IMR-90 (cell line): ENCODE results near the gene APOBEC3H. TPM values are rescaled to one million over a fixed set of nuclear protein-coding genes. Genes with fewer than 3 reads are reported as not detected.

ENCODE experiments used
- ATAC-seq: fragments of 200-7000 bp; cut with Tn5 transposase; 2 replicates; pipeline ENCODE4 v1.9.1; 2020; ENCODE audit warnings: low read depth, mild to moderate bottlenecking, moderate library complexity
- BruUV-seq: library from RNA; stranded (reverse); fragments of 400-500 nt; replicated peaks from 2 replicates; lab custom pipeline; 2021; lab: Mats Ljungman, UMichigan
- CTCF ChIA-PET: fragments of 300-600 bp; formaldehyde crosslinking; extraction: SDS; loops from one replicate; lab custom pipeline; 2021; ENCODE audit warnings: antibody characterized with exemption; lab: Yijun Ruan, JAX
- POLR2A ChIA-PET: fragments of 300-600 bp; sonication (Branson Sonifier 250); formaldehyde crosslinking; loops from one replicate; lab custom pipeline; 2022; ENCODE audit warnings: antibody characterized with exemption; ENCODE audit not compliant: unreplicated experiment; lab: Charles Lee
- DNase-seq: peaks from one replicate; pipeline ENCODE4 v3.0.0; 2013
- H2AFZ ChIP-seq: replicated peaks from 2 replicates; pipeline ENCODE3; 2013; ENCODE audit warnings: low read length, mild to moderate bottlenecking; ENCODE audit not compliant: poor library complexity
- H2AK5ac ChIP-seq: 2 replicates; pipeline ENCODE4 v1.6.1; 2013; ENCODE audit warnings: low read depth, low read length, inconsistent platforms
- H2AK9ac ChIP-seq: replicated peaks from 2 replicates; pipeline ENCODE3; 2013; ENCODE audit warnings: mild to moderate bottlenecking, low read depth, low read length, moderate library complexity; ENCODE audit not compliant: poor library complexity
- H2BK120ac ChIP-seq: 2 replicates; pipeline ENCODE4 v1.6.1; 2013; ENCODE audit warnings: low read depth, low read length, inconsistent platforms
- H2BK15ac ChIP-seq: 3 replicates; pipeline ENCODE4 v1.6.1; 2013; ENCODE audit warnings: low read depth, low read length, inconsistent platforms
- H2BK20ac ChIP-seq: 2 replicates; pipeline ENCODE4 v1.6.1; 2013; ENCODE audit warnings: low read depth, mild to moderate bottlenecking, inconsistent platforms, low read length, moderate library complexity
- H2BK5ac ChIP-seq: 2 replicates; pipeline ENCODE4 v1.6.1; 2013; ENCODE audit warnings: mild to moderate bottlenecking, low read depth, low read length, inconsistent platforms; ENCODE audit not compliant: poor library complexity, severe bottlenecking
- H3K14ac ChIP-seq: replicated peaks from 2 replicates; pipeline ENCODE4 v1.6.1; 2013; ENCODE audit warnings: low read depth, low read length, inconsistent platforms
- H3K18ac ChIP-seq: 2 replicates; pipeline ENCODE4 v1.6.1; 2013; ENCODE audit warnings: low read depth, low read length, control low read depth
- H3K23ac ChIP-seq: 2 replicates; pipeline ENCODE4 v1.6.1; 2013; ENCODE audit warnings: low read depth, low read length, inconsistent platforms
- H3K27ac ChIP-seq: 2 replicates; pipeline ENCODE4 v1.5.1; 2013; ENCODE audit warnings: mild to moderate bottlenecking, control low read depth, low read length; ENCODE audit not compliant: insufficient read depth
- H3K27me3 ChIP-seq: 2 replicates; pipeline ENCODE4 v1.6.1; 2013; ENCODE audit warnings: low read length; ENCODE audit not compliant: control insufficient read depth, insufficient read depth
- H3K36me3 ChIP-seq: 2 replicates; pipeline ENCODE4 v1.6.1; 2013; ENCODE audit warnings: low read length, mixed read lengths; ENCODE audit not compliant: control insufficient read depth, insufficient read depth
- H3K4ac ChIP-seq: 2 replicates; pipeline ENCODE4 v1.6.1; 2013; ENCODE audit warnings: low read depth, low read length, inconsistent platforms
- H3K4me1 ChIP-seq: 2 replicates; pipeline ENCODE4 v1.6.1; 2013; ENCODE audit warnings: low read length, mixed read lengths; ENCODE audit not compliant: control insufficient read depth, insufficient read depth
- H3K4me2 ChIP-seq: 2 replicates; pipeline ENCODE4 v1.6.1; 2013; ENCODE audit warnings: low read depth, mild to moderate bottlenecking, control low read depth, low read length, moderate library complexity
- H3K4me3 ChIP-seq: 2 replicates; pipeline ENCODE4 v1.5.1; 2013; ENCODE audit warnings: low read depth, mild to moderate bottlenecking, control low read depth, low read length, moderate library complexity; ENCODE audit not compliant: insufficient read depth
- H3K56ac ChIP-seq: 2 replicates; pipeline ENCODE4 v1.6.1; 2013; ENCODE audit warnings: low read length, inconsistent platforms; ENCODE audit not compliant: insufficient read depth; ENCODE audit errors: extremely low read depth
- H3K79me1 ChIP-seq, 2 experiments: 2 replicates each; pipeline ENCODE4 v1.6.1; 2013; ENCODE audit warnings: low read length in 2 of 2, inconsistent platforms in 1 of 2, low read depth in 1 of 2
- H3K9ac ChIP-seq: 2 replicates; pipeline ENCODE4 v1.6.1; 2013; ENCODE audit warnings: low read depth, low read length, control low read depth
- H3K9me1 ChIP-seq: 2 replicates; pipeline ENCODE4 v1.6.1; 2013; ENCODE audit warnings: low read length, inconsistent platforms; ENCODE audit not compliant: insufficient read depth
- H3K9me3 ChIP-seq: 2 replicates; pipeline ENCODE4 v1.6.1; 2013; ENCODE audit warnings: low read length; ENCODE audit not compliant: control insufficient read depth, insufficient read depth
- H4K20me1 ChIP-seq: 2 replicates; pipeline ENCODE4 v1.6.1; 2013; ENCODE audit warnings: low read length, inconsistent platforms; ENCODE audit not compliant: insufficient read depth
- H4K5ac ChIP-seq: 2 replicates; pipeline ENCODE4 v1.6.1; 2013; ENCODE audit warnings: mild to moderate bottlenecking, low read depth, low read length, control low read depth
- H4K8ac ChIP-seq, 2 experiments: 2 replicates each; pipeline ENCODE4 v1.6.1; 2013; ENCODE audit warnings: low read depth in 2 of 2, low read length in 2 of 2, control low read depth in 1 of 2, inconsistent platforms in 1 of 2
- H4K91ac ChIP-seq: 2 replicates; pipeline ENCODE4 v1.6.1; 2013; ENCODE audit warnings: low read depth, low read length, inconsistent platforms; ENCODE audit not compliant: insufficient read depth
- BHLHE40 ChIP-seq: fragments of 150-350 bp; IDR thresholded peaks from 2 replicates; pipeline ENCODE4 v1.6.1; 2016; ENCODE audit warnings: mild to moderate bottlenecking, low read depth, low read length
- CEBPB ChIP-seq: IDR thresholded peaks from 2 replicates; pipeline ENCODE4 v1.6.1; 2012; ENCODE audit warnings: low read depth, low read length, improper control_type of control experiment
- CHD1 ChIP-seq: IDR thresholded peaks from 2 replicates; pipeline ENCODE4 v1.6.1; 2012; ENCODE audit warnings: low read depth, low read length, improper control_type of control experiment
- FOS ChIP-seq: fragments of 150-350 bp; IDR thresholded peaks from 2 replicates; pipeline ENCODE4 v1.6.1; 2016; ENCODE audit warnings: low read depth, low read length
- MAFK ChIP-seq: IDR thresholded peaks from 2 replicates; pipeline ENCODE4 v1.6.1; 2012; ENCODE audit warnings: low read depth, low read length, improper control_type of control experiment
- MAZ ChIP-seq: IDR thresholded peaks from 2 replicates; pipeline ENCODE4 v1.6.1; 2012; ENCODE audit warnings: low read depth, mild to moderate bottlenecking, low read length, improper control_type of control experiment, moderate library complexity, borderline replicate concordance
- MXI1 ChIP-seq: IDR thresholded peaks from 2 replicates; pipeline ENCODE4 v1.6.1; 2012; ENCODE audit warnings: low read depth, mild to moderate bottlenecking, low read length, moderate library complexity, borderline replicate concordance
- NFE2L2 ChIP-seq: fragments of 150-350 bp; IDR thresholded peaks from 2 replicates; pipeline ENCODE4 v1.6.1; 2016; ENCODE audit warnings: low read depth, mild to moderate bottlenecking, low read length
- POLR2A ChIP-seq: IDR thresholded peaks from 2 replicates; pipeline ENCODE4 v1.6.1; 2012; ENCODE audit warnings: mild to moderate bottlenecking, low read depth, low read length
- RAD21 ChIP-seq: IDR thresholded peaks from 2 replicates; pipeline ENCODE4 v1.6.1; 2012; ENCODE audit warnings: low read length, improper control_type of control experiment
- RCOR1 ChIP-seq: IDR thresholded peaks from 2 replicates; pipeline ENCODE4 v1.6.1; 2012; ENCODE audit warnings: mild to moderate bottlenecking, low read length, improper control_type of control experiment; ENCODE audit not compliant: insufficient replicate concordance
- RFX5 ChIP-seq: IDR thresholded peaks from 2 replicates; pipeline ENCODE4 v1.8.0; 2012; ENCODE audit warnings: low read depth, mild to moderate bottlenecking, low read length, moderate library complexity
- SMC3 ChIP-seq: fragments of 150-350 bp; IDR thresholded peaks from 2 replicates; pipeline ENCODE4 v1.6.1; 2016; ENCODE audit warnings: low read depth, mild to moderate bottlenecking, antibody characterized with exemption, low read length, moderate library complexity
- WGBS, 2 experiments: methylation state at CpG; one replicate each; pipeline versions ENCODE4 v1.1.5 to v1.1.7; 2013; ENCODE audit warnings: missing lambda C conversion rate in 2 of 2; ENCODE audit not compliant: insufficient read length in 1 of 2; ENCODE audit errors: extremely low coverage in 2 of 2; 5-methylcytosine and 5-hydroxymethylcytosine counted together
- dilution Hi-C: fragments of 300-500 bp; cut with HindIII; formaldehyde crosslinking; loops from one replicate; pipeline ENCODE4 v1.14.3; 2018; ENCODE audit warnings: low sequenced_read_pairs; ENCODE audit not compliant: unreplicated experiment
- in situ Hi-C: fragments of 300-500 bp; cut with MboI; formaldehyde crosslinking; loops from 3 replicates; pipeline ENCODE4 v1.14.3; 2019; ENCODE audit warnings: low sequenced_read_pairs, inconsistent platforms, mixed read lengths
- intact Hi-C: fragments of 100-400 bp; cut with micrococcal nuclease; formaldehyde crosslinking; loops from 2 replicates; pipeline ENCODE4 v1.10.0; 2022
- polyA plus RNA-seq, 3 experiments: library from polyadenylated mRNA; depleted of rRNA; stranded (reverse); fragments of >200 nt; gene quantifications; 2 replicates each; pipeline ENCODE4 v1.2.3, GENCODE V29; 2012; ENCODE audit warnings: low replicate concordance in 1 of 3
- total RNA-seq: library from RNA; depleted of rRNA; stranded (reverse); fragments of >200 nt; gene quantifications from 2 replicates; pipeline ENCODE4 v1.2.3, GENCODE V29; 2012
- TF ChIP-seq, protein P1 (sequence below): fragments of 150-350 bp; IDR thresholded peaks from 2 replicates; pipeline ENCODE4 v1.6.1; 2016; ENCODE audit warnings: low read depth, mild to moderate bottlenecking, low read length, moderate library complexity, borderline replicate concordance
- TF ChIP-seq, protein P2 (sequence below): conservative IDR thresholded peaks from 2 replicates; pipeline ENCODE4 v1.5.1; 2012; ENCODE audit warnings: mild to moderate bottlenecking, low read depth, low read length, improper control_type of control experiment

The APOBEC3H gene
- total and polyA plus RNA-seq, 2 of the 4 experiments (the other 2 are of a cell fraction): 0.18 TPM; not detected in 1

DNA sequence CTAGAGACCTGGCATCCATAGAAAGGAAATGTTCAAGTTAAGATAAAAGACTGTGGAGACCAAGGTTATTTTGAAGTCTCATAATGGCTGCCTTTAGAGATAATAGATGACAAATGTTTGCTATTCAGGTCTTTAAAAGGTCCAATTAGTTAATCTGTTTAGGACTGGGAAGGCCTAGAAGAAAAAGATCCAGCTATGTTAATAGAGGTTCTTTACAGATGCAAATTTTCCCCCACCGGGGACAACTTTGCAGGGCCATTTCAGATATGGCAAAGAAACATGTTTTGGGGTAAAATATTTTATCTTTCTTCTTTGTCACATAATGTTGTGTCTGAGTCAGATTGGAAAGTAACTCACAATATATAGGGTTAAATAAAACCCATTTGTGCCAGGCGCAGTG is 23.1 kb upstream of the APOBEC3H start:
- dilution Hi-C loops: no loop called here
- no peak overlapping the region for H2BK5ac ChIP-seq

More for the DNA sequence above, 23.1 kb upstream of the APOBEC3H start:
- Histone ChIP-seq H2AK5ac (no peak overlapping the region), H2BK15ac (no peak overlapping the region), H3K18ac (no peak overlapping the region), H3K56ac (no peak overlapping the region), H3K23ac (no peak overlapping the region), H3K27me3 (peaks cover 12% of the 10 kb centered on the region), H4K8ac (no peak overlapping the region), H3K4ac (no peak overlapping the region), H3K79me1 (peaks cover 0 to 7% of the 10 kb centered on the region in 2 experiments; a peak in 1 of 4 replicates), H3K9me3 (no peaks in the 10 kb centered on the region), H3K36me3 (no peaks in the 10 kb centered on the region), H4K91ac (no peak overlapping the region), H3K4me2 (no peak overlapping the region), H3K9me1 (no peaks in the 10 kb centered on the region), H2BK20ac (no peak overlapping the region), H4K5ac (no peak overlapping the region), H3K27ac (no peak overlapping the region), H2BK120ac (no peak overlapping the region), H3K9ac (no peak overlapping the region), H2AK9ac (no peak overlapping the region), H2AFZ (no peak overlapping the region), H3K4me1 (peaks cover 4% of the 10 kb centered on the region), H3K14ac (no peak overlapping the region), H4K20me1 (no peaks in the 10 kb centered on the region), H3K4me3 (no peak overlapping the region)
- intact Hi-C loops: no loop called here
- no TSS peak for BruUV-seq
- TF ChIP-seq SMC3: no peak
- no peak for TF ChIP-seq CHD1
- TF ChIP-seq BHLHE40: no peak
- TF ChIP-seq, protein P1, sequence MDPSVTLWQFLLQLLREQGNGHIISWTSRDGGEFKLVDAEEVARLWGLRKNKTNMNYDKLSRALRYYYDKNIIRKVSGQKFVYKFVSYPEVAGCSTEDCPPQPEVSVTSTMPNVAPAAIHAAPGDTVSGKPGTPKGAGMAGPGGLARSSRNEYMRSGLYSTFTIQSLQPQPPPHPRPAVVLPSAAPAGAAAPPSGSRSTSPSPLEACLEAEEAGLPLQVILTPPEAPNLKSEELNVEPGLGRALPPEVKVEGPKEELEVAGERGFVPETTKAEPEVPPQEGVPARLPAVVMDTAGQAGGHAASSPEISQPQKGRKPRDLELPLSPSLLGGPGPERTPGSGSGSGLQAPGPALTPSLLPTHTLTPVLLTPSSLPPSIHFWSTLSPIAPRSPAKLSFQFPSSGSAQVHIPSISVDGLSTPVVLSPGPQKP: no peak
- TF ChIP-seq MAZ: no peak
- TF ChIP-seq MAFK: no peak
- TF ChIP-seq RCOR1: no peak
- no peak for TF ChIP-seq NFE2L2
- TF ChIP-seq FOS: no peak
- no peak for TF ChIP-seq RAD21
- TF ChIP-seq MXI1: no peak
- TF ChIP-seq, protein P2, sequence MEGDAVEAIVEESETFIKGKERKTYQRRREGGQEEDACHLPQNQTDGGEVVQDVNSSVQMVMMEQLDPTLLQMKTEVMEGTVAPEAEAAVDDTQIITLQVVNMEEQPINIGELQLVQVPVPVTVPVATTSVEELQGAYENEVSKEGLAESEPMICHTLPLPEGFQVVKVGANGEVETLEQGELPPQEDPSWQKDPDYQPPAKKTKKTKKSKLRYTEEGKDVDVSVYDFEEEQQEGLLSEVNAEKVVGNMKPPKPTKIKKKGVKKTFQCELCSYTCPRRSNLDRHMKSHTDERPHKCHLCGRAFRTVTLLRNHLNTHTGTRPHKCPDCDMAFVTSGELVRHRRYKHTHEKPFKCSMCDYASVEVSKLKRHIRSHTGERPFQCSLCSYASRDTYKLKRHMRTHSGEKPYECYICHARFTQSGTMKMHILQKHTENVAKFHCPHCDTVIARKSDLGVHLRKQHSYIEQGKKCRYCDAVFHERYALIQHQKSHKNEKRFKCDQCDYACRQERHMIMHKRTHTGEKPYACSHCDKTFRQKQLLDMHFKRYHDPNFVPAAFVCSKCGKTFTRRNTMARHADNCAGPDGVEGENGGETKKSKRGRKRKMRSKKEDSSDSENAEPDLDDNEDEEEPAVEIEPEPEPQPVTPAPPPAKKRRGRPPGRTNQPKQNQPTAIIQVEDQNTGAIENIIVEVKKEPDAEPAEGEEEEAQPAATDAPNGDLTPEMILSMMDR: no peak
- no peak for TF ChIP-seq RFX5
- no peak for TF ChIP-seq CEBPB
- TF ChIP-seq POLR2A: no peak
- no CpG with 5 or more reads among the region's 2 CpGs for WGBS, 2 experiments
- ChIA-PET POLR2A (no interaction called here), CTCF (no interaction called here)
- no peak for DNase-seq
- in situ Hi-C loops: no loop called here
- ATAC-seq: no peak
